NCI-H2081 treated with DMSO at 0.1 percent for 48 hours (cell line): ENCODE measurements around the gene CDH15.
"Not testable (repeated sequence)": the region's sequence is repeated elsewhere in the genome, so short reads cannot be mapped to it uniquely, and the experiment has no call there.

Source experiments
- DNase-seq: peaks from one replicate; lab custom pipeline; 2025; lab: John Stamatoyannopoulos, UW

CDH15 gene

DNA sequence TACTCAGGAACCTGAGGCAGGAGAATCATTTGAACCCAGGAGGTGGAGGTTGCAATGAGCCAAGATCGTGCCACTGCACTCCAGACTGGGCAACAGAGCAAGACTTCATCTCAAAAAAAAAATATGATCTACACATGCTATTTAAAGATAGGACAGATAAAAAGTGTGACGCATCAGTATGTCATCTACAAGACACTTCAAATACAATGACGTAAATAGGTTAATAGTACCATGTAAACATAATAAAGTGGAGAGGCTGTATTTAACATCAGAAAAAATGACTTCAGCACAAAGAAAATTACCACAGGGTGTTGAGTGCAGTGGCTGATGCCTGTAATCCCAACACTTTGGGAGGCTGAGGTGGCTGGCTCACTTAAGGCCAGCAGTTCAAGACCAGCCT is 66.2 kb downstream of the CDH15 start:
- DNase-seq: no peak

DNA sequence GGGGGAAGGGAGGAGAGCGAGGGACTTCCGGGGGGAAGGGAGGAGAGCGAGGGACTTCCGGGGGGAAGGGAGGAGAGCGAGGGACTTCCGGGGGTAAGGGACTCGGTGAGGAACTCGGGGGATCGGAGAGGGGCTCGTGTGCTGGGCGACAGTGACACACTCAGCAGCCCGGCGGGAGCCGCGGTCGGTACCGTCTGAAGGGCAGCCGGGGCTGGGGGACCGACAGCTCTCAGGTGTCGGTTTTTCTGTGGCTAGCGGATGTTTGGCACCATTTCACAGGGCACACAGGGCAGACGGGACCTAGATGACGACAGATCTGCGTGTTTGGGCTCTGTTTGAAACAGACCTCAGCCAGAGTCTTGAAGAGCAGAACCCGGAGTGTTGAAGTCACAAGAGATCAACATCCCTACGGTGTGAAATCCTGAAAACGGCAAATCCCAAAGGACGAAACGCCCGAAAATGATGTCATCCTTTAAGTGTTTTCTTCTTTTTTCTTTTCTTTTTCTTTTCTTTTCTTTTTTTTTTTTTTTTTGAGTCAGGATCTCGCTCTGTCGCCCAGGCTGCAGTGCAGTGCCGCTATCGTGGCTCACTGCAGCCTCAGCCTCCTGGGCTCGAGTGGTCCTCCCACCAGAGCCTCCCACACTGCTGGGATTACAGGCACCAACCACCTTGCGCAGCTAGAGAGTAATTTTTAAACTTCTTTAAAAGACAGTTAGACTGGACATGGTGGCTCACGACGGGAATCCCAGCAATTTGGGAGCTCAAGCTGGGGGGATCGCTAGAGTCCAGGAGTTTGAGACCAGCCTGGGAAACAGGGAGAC is 69.8 kb downstream of the CDH15 start:
- DNase-seq: no peak

DNA sequence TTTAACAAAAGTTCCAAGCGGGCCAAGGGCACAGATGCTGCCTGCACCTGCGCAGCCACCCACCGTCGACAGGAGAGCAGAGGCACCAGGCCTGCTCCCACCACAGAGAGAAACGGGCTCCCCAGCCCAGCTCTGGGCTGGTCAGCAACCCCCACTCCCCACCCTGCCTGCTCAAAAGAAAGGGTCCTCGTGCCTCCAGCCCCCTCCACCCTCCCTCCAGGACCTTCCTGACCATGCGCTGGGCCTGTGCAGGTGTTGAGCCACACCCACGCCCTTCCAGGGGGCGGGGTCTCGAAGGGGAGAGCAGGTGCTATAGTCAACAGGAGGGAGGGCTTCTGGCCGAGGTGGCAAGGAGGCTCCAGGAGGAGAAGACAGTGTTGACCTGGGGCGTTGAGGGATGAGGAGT is 71.2 kb downstream of the CDH15 start:
- no peak for DNase-seq

DNA sequence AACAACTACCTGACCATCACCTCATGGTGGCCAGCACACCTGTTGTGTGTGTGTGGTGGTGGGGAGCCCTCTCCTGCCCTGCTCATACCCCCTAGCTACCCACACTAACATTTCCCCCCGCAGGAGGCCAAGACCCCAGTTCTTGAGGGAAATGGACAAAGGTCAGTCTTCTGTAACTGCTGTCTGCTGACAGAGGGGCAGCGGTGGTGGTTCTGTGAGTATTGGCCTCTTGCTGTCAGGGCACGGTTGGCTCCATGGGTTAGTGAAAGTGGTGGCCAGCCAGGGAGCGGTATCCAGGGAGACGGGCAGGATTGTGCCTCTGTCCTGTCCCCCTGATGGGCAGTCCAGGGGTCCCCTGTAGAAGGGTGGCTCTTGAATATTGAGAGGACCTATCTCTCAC is 72.1 kb downstream of the CDH15 start:
- no peak for DNase-seq

DNA sequence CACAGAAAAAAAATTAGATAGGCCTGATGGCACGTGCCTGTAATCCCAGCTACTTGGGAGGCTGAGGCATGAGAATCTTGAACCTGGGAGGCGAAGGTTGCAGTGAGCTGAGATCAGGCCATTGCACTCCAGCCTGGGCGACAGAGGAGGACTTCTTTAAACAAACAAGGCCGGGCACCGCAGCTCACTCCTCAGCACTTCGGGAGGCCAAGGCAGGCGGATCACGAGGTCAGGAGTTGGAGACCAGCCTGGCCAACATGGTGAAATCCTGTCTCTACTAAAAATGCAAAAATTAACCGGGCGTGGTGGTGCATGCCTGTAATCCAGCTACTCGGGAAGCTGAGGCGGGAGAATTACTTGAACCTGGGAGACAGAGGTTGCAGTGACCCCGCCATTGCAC is 72.7 kb downstream of the CDH15 start:
- not testable (repeated sequence) for DNase-seq

DNA sequence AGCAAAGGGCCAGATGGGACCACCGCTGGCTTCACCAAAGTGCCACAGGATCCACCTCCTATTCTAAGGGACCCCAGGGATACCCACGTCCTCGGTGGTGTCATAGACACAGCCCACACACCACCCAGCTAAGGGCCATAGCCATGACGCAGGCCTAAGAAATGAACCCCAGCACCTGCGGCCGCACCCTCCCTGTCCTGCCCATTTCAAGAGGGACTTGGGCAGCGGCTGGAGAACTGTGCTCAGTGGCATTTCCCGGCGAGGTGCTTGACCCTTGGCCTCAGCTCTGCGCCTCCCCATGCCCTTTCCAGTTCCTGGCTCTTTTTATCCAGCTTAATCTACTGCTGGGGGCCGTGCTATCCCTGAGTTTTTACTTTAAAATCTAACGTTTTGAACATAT is 73.2 kb downstream of the CDH15 start:
- no peak for DNase-seq
